Measurements from ENCODE around the gene CEP170B.
A peak's percentile ranks its signal among the peaks of the same experiment; 100 is the strongest.
"Not testable (repeated sequence)": the region's sequence is repeated elsewhere in the genome, so short reads cannot be mapped to it uniquely, and the experiment has no call there.

Gene CEP170B

DNA sequence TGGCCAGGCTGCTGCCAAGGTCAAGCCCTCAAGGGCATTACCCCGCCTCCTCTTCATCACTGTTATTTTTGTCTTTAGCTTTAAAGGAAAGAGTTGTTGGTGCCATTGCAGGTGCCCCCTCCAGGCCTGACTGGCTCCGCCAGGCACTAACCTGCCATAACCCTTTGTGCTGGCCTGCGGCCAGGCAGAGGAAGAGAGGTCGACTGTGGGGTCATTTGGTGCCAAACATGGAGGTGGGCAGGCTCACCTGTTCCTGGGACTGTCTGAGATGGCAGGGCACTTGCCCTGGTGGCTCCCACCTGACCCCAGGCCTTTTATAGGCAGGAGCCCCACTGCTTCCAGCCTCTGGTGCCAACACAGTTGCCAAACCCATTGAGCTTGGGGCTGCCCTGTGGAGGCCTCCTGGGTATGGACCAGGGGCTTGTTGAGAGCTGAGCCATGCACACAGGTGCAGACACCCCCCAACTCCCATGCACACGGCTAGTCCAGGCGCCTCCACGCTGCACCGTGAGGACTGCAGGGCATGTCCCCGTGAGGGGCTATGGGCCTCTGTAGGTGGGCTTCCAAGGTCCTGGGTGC lies 30.2 kb downstream of the CEP170B start:
- Mint-ChIP-seq H3K4me1 (ENCODE audit: low read depth) (no peaks in the 10 kb centered on the region), H3K27ac (no peak overlapping the region), H3K36me3 (ENCODE audit: low read depth) (no peaks in the 10 kb centered on the region), H3K9me3 (no peaks in the 10 kb centered on the region), H3K4me3 (no peak overlapping the region), H3K27me3 (no peaks in the 10 kb centered on the region)
- DNase-seq: no peak

DNA sequence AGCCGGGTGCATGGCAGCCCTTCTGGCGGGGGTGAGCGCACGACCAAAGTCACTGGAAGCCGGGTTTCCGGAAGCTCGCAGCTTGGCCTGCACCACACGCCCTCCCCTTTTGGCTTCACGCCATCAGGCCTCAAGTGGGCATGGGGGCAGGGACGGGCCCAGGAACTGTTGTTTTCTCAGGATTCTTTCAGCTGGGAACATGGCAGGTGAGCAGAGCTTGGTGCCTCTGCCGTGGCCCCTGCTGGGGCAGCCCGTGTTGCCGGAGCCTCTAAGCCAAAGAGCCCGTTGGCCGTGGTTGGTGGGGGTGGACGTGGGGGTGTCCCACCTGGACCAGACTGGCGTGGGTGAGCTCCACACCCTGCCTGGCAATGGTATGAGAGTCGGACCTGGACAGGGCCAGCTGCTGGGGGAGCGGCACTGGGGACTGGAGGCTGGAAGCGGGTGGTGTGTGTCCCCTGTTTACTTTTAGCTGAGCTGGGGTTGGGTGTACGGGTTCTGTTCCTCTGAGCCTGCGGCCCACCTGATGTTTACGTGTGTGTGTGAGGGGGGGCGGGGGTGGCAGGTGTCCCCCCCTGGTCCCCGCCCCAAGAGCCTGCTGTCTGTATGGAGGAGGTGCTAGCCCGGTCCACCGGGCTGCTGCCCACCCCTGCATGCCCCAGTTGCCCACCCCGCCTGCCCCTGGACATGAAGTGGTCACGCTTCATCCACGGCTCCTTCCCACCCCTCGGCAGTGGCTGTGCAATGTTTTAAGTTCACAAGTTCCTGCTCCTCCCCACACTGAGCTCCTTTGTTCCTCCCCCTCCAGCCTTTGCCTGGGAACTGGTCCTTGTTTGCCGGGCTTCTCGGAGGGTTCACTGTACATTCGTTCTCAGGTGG lies 31.0 kb downstream of the CEP170B start:
- no peaks in the 10 kb centered on the region for H3K9me3 Mint-ChIP-seq
- H3K27ac Mint-ChIP-seq: no peak overlapping the region
- peak; percentile 25 for DNase-seq

DNA sequence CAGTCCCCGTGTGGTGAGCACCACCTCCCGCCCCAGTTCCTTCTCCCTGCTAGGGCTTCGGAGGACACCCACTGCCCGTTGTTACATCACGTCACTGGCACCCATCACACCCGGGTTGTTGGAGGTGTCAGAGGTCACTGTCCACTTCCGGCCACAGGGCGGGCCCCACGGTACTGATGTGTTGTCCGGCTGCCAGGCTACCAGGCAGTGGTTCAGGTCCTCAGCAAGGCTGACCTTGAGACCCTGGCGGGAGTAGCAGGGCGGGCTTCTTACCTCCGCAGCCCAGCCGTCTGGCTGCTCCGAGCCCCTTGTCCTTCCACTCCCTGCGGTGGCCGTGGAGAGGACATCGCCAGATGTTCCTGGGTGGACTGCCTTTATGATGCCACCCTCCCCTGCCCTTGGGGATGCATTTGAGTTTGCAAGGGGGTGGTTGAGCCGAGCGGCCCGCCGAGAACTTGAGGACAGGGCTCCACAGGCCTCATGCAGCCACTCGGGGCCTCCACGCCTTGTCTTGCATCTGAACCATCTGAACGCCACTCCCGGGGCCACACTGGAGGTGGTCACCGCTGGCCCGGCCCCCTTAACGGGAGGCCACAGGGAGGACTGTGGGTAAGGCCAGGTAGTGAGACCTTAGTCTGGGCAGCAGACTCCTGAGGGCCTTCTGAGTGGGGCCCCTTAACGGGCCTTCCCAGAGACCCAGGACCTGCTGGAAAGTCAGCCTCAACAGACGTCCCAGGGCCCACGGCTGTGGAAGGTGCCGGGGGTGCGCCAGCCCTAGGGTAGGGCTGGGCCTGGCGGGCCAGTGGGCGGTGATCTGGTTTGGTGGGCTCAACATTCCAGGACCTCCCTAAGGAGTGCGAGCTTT lies 32.5 kb downstream of the CEP170B start:
- Mint-ChIP-seq H3K9me3 (no peaks in the 10 kb centered on the region), H3K4me3 (no peak overlapping the region), H3K36me3 (ENCODE audit: low read depth) (no peaks in the 10 kb centered on the region), H3K27ac (no peak overlapping the region), H3K27me3 (no peaks in the 10 kb centered on the region), H3K4me1 (ENCODE audit: low read depth) (no peaks in the 10 kb centered on the region)
- DNase-seq: no peak

More for the DNA sequence above, 31.0 kb downstream of the CEP170B start:
- no peaks in the 10 kb centered on the region for H3K27me3 Mint-ChIP-seq
- H3K4me1 Mint-ChIP-seq (ENCODE audit: low read depth): no peaks in the 10 kb centered on the region
- H3K4me3 Mint-ChIP-seq: no peak overlapping the region
- no peaks in the 10 kb centered on the region for H3K36me3 Mint-ChIP-seq (ENCODE audit: low read depth)

DNA sequence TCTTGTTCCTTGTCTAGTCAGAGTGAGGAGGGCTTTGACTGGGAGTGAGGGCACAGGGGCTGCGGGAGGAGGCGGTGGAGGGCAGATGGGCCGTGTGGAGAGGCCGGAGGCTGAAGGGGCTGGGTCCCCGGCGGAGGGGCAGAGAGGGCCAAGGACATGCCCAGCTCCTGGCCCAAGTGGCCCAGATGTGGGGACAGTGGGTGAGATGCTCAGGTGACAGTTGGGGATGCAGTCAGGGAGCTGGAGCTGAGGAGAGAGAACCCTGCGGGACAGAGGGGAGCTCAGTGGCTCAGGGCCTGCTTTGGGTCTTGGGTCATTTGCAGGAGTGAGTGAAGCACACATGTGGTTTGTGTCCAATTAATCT lies 33.1 kb downstream of the CEP170B start:
- no peaks in the 10 kb centered on the region for H3K9me3 Mint-ChIP-seq
- no peak overlapping the region for H3K27ac Mint-ChIP-seq
- peaks cover under 1% of the 10 kb centered on the region for H3K27me3 Mint-ChIP-seq
- H3K4me1 Mint-ChIP-seq (ENCODE audit: low read depth): no peaks in the 10 kb centered on the region
- no peak overlapping the region for H3K4me3 Mint-ChIP-seq
- no peak for DNase-seq
- no peaks in the 10 kb centered on the region for H3K36me3 Mint-ChIP-seq (ENCODE audit: low read depth)

DNA sequence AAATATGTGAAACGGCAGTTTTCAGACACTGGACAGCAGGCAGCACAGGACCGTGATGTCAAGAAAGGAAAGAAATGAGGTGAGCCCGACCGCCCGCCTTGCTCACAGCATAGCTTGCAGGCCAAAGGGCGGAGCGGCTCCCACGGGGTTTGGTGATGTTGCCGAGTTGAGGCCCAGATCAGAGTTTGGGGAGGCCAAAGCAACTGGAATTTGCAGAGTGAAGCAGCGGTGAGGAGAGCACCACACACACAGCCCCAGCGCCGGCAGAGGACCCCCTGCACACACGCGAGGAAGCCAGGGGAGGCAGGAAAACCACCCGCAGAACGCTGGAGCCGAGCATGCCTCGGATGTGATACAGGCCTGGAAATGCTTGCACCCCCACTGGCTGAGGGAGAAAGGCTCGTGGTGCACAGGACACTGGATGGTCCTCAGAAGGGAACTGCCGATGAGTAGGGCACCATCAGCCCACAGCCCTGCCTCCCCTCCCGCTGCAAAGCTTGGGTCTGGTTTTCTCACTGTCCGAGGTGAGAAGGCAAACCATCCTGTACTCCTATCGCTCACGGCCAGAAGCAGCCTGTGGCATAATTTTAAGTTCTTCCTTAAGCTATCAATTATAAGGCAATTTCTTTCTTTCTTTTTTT lies 33.9 kb downstream of the CEP170B start:
- Mint-ChIP-seq H3K27ac (no peak overlapping the region), H3K4me3 (no peak overlapping the region), H3K36me3 (ENCODE audit: low read depth) (no peaks in the 10 kb centered on the region), H3K27me3 (peaks cover 5% of the 10 kb centered on the region), H3K4me1 (ENCODE audit: low read depth) (no peaks in the 10 kb centered on the region), H3K9me3 (no peaks in the 10 kb centered on the region)
- no peak for DNase-seq

DNA sequence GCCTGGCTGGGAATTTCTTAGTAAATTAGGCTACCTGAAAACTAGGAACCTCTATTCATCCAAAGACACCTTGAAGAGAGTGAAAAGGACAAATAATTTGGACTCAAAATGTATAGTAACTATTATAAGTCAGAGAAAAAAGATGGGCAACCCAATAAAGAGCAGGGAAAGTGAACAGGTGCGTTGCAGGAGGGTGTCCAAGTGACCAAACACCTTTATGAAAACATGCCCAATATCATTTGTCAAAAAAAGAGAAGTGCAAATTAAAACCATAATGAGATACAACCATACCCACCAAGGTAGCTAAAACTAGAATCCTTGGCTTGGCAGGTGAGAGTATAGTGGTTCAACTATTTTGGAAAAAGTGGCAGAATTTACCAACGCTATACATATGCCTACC lies 34.7 kb downstream of the CEP170B start:
- Mint-ChIP-seq H3K27me3 (peaks cover 13% of the 10 kb centered on the region), H3K4me1 (ENCODE audit: low read depth) (no peaks in the 10 kb centered on the region), H3K27ac (no peak overlapping the region), H3K36me3 (ENCODE audit: low read depth) (no peaks in the 10 kb centered on the region), H3K9me3 (no peaks in the 10 kb centered on the region), H3K4me3 (no peak overlapping the region)
- DNase-seq: no peak

DNA sequence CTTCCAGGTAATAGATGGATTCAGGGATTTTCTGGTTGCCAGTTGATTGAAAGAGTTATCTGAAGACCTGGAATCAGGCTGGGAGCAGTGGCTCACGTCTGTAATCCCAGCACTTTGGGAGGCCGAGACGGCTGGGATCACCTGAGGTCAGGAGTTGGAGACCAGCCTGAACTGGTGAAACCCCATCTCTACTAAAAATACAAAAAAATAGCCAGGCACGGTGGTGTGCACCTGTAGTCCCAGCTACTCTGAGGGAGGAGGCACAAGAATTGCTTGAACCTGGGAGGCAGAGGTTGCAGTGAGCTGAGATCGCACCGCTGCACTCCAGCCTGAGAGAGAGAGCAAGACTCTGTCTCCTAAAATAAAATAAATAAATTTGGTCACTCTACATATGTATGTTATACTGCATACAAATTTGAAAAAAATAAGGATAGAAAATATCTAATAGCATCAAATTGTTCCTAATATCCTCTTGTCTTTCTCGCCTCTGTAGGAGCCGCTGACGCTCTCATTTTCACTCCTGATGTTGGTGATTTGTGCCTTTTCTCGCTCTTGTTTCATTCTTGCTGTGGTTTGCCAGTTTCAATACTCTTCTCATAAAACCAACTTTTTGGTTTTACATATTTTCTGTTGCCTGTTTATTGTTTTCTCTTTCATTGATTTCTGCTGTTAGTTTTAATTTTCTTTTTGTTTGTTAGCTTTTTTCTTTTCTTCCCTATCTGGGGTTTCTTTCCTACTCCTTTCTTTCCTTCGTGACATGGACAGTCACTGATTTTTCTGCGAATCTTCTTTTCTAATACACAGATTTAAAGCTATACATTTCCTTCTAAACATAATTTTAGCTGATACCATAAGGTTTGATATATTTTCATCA lies 35.8 kb downstream of the CEP170B start:
- H3K36me3 Mint-ChIP-seq (ENCODE audit: low read depth): no peaks in the 10 kb centered on the region
- DNase-seq: no peak
- H3K9me3 Mint-ChIP-seq: no peaks in the 10 kb centered on the region
- H3K4me1 Mint-ChIP-seq (ENCODE audit: low read depth): no peaks in the 10 kb centered on the region
- no peak overlapping the region for H3K27ac Mint-ChIP-seq
- no peak overlapping the region for H3K4me3 Mint-ChIP-seq
- peaks cover 15% of the 10 kb centered on the region for H3K27me3 Mint-ChIP-seq

DNA sequence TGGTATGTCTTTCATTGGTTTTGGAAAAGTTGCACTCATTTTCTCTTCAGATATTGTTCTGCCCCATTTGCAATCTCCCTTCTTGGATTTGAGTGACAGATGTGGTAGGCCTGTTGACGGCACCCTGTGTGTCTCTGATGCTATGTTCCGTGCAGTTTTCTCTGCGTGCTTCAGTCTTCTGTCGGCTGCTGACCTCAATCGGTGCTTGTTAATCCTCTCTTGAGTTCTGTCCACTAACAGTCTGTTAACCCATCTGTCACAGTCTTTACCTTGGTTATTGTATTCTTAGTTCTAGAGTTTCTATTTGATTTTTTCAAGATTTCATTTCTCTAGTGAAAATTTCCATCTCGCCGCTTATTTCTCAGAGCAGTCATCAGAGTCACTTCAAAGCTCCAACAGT lies 38.9 kb downstream of the CEP170B start:
- Mint-ChIP-seq H3K4me3 (no peak overlapping the region), H3K4me1 (ENCODE audit: low read depth) (no peaks in the 10 kb centered on the region), H3K36me3 (ENCODE audit: low read depth) (no peaks in the 10 kb centered on the region), H3K27me3 (peaks cover 22% of the 10 kb centered on the region), H3K9me3 (no peaks in the 10 kb centered on the region), H3K27ac (no peak overlapping the region)
- DNase-seq: no peak

DNA sequence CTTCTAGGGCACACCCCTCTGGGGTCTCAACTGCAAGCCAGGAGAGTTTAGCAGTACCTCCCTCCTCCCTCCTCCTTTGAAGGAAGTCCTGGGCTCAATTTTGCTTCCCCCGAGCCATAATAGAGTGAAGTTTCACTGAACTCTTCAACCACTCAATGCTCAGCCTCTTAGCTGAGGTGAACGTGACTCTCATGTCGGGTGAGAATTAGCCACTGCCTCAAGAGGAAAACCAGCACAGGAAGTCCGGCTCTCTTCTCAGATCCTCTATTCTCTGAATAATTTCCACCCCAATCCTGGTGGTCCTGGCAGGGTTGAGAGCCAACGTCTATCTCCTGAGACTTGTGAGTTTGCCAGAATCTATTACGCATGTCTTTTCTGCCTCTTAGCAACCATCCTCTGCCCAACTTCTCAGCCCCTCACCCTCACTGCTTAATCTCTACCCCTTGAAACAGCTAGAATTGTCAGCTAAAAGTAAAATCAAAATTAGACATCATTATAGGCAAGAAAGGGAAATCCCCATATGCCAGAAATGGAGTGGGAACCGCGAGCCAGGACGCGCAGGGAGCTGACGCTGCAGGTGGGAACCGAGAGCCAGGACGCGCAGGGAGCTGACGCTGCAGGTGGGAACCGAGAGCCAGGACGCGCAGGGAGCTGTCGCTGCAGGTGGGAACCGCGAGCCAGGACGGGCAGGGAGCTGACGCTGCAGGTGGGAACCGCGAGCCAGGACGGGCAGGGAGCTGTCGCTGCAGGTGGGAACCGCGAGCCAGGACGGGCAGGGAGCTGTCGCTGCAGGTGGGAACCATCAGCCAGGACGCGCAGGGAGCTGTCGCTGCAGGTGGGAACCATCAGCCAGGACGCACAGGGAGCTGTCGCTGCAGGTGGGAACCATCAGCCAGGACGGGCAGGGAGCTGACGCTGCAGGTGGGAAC lies 39.8 kb downstream of the CEP170B start:
- not testable (repeated sequence) for H3K27ac Mint-ChIP-seq; H3K4me3 Mint-ChIP-seq; DNase-seq; H3K9me3 Mint-ChIP-seq; H3K36me3 Mint-ChIP-seq (ENCODE audit: low read depth); H3K4me1 Mint-ChIP-seq (ENCODE audit: low read depth)
- peaks cover 24% of the 10 kb centered on the region for H3K27me3 Mint-ChIP-seq

DNA sequence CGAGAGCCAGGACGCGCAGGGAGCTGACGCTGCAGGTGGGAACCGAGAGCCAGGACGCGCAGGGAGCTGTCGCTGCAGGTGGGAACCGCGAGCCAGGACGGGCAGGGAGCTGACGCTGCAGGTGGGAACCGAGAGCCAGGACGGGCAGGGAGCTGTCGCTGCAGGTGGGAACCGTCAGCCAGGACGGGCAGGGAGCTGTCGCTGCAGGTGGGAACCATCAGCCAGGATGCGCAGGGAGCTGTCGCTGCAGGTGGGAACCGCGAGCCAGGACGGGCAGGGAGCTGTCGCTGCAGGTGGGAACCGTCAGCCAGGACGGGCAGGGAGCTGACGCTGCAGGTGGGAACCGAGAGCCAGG lies 40.5 kb downstream of the CEP170B start:
- H3K36me3 Mint-ChIP-seq (ENCODE audit: low read depth); H3K9me3 Mint-ChIP-seq; H3K4me1 Mint-ChIP-seq (ENCODE audit: low read depth); DNase-seq; H3K27ac Mint-ChIP-seq; H3K4me3 Mint-ChIP-seq: not testable (repeated sequence)
- H3K27me3 Mint-ChIP-seq: peaks cover 29% of the 10 kb centered on the region

DNA sequence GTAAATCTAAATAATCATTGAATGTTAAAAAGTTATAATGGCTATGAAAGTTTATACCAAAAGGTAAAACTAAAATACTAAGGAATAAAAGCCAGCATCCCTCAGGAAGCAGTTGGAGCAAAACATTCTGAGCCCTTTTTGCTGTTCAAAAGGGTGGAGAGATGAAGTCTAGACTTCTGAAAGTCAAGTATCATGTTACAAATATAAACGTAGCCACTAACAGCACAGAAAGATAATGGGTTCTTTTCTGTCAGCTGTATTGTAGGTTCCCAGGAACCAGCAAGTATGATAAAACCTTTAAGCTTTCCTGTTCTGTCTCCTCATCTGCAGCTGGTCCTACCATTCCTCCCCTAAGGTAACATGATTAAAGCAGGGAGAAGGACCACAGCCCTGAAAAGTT lies 43.2 kb downstream of the CEP170B start:
- Mint-ChIP-seq H3K27ac (no peak overlapping the region), H3K4me3 (no peak overlapping the region), H3K4me1 (ENCODE audit: low read depth) (no peaks in the 10 kb centered on the region), H3K36me3 (ENCODE audit: low read depth) (no peaks in the 10 kb centered on the region), H3K27me3 (peaks cover 44% of the 10 kb centered on the region), H3K9me3 (peaks cover 9% of the 10 kb centered on the region)
- DNase-seq: no peak

DNA sequence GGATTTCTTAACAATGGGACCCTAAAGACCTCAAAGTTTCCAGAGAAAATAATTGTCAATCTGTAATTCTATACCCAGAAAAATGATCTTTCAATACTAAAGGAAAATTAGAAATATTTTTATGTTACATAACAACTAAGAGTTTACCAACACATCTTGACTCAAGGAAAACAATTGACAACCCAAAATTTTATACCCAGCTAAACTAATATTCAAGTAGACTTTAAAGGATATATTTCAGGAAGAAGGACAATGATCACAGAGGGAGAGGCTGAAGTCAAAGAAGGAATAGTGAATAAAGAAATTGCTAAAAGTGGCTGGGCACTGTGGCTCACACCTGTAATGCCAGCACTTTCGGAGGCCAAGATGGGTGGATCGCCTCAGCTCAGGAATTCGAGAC lies 47.0 kb downstream of the CEP170B start:
- Mint-ChIP-seq H3K4me3 (no peak overlapping the region), H3K27ac (no peak overlapping the region), H3K27me3 (peaks cover 34% of the 10 kb centered on the region), H3K36me3 (ENCODE audit: low read depth) (no peaks in the 10 kb centered on the region), H3K4me1 (ENCODE audit: low read depth) (no peaks in the 10 kb centered on the region), H3K9me3 (peaks cover 9% of the 10 kb centered on the region)
- no peak for DNase-seq

DNA sequence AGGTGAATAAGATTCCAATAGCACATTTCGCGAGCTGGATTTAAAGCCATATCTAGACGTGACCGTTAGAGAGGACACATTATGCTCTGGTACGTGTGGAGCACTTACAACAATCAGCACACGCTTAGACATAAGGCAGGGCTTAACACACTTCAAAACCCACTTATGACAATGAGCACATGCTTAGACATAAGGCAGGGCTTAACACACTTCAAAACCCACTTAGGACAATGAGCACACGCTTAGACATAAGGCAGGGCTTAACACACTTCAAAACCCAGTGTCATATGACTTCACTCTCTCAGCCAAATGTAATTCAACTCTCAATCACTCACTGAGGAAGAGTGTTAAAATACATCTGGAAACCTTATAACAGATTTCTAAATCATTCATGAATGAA lies 48.4 kb downstream of the CEP170B start:
- no peak overlapping the region for H3K27ac Mint-ChIP-seq
- no peaks in the 10 kb centered on the region for H3K4me1 Mint-ChIP-seq (ENCODE audit: low read depth)
- H3K36me3 Mint-ChIP-seq (ENCODE audit: low read depth): no peaks in the 10 kb centered on the region
- peaks cover 28% of the 10 kb centered on the region for H3K27me3 Mint-ChIP-seq
- H3K9me3 Mint-ChIP-seq: peaks cover 9% of the 10 kb centered on the region
- H3K4me3 Mint-ChIP-seq: no peak overlapping the region
- no peak for DNase-seq

Data from activated T-cell treated with anti-CD3 and anti-CD28 coated beads, Interleukin-2, amount 50 U/mL, for 24 hours (primary cell).